ENCODE measurements around the gene CHPT1.
A peak's percentile ranks its signal among the peaks of the same experiment; 100 is the strongest.

Gene CHPT1

DNA sequence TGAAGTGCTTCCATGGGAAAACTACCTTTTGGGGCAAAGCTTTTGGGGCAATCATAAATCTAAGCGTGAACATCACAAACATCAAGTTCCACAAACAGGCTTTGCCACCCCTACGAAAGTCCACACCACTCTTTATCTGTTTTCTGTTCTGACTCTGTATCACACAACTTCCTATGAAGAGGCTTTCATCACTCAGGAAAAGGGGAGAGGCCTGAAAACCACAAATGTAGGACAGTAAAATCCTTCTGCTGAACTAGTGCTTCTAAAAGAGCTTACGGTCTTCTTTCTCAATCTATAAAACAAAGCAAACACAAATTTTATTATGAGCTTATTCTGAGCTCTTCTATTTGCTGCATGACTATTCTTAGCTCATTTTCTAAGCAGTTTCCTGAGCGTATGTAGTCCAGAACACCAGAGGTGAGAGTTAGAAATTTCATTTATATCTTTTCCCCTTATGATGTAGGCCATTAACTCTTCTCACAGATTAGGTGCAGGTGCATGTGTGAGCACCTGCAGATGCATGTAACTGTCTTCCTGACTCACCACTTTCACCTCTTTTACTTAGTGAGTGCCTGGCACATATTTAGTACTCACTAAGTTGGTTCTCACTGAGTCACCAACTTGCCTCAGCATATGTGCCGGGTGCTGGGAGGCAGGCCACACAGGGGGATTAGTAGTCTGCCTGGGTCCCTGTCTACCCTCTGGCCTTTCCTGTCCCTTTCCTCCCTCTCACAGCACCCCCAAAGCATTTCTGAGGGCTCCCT, 74.8 kb downstream of the CHPT1 start:
- no peak for DNase-seq (ENCODE audit: low read depth)

DNA sequence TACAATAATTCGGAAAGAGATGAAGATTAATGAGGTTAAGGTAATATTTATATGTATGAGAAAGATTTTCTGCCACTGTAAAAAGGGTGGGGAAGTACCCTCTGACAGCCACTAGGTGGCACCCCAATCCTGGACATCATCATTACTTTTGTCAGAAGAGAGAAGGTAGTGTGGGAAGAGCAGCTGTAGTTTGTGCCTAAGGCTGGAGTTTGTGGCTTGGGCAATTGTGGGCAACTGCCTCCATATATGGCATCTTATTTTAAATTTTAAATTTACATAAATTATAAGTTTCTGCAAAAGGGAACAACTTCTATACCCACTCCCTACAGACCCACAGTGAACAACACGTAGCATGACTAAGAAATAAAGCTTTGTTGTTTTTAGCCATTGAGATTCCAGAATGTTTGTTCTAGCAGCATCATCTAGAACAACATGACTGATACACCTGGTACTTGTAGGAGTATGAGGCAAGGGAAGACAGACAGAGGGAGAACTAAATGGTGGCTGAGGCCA, 76.3 kb downstream of the CHPT1 start:
- H3K4me3 ChIP-seq (ENCODE audit: low read length): no peak overlapping the region
- peak; percentile 70 for DNase-seq (ENCODE audit: low read depth)
- TF ChIP-seq, protein P1, sequence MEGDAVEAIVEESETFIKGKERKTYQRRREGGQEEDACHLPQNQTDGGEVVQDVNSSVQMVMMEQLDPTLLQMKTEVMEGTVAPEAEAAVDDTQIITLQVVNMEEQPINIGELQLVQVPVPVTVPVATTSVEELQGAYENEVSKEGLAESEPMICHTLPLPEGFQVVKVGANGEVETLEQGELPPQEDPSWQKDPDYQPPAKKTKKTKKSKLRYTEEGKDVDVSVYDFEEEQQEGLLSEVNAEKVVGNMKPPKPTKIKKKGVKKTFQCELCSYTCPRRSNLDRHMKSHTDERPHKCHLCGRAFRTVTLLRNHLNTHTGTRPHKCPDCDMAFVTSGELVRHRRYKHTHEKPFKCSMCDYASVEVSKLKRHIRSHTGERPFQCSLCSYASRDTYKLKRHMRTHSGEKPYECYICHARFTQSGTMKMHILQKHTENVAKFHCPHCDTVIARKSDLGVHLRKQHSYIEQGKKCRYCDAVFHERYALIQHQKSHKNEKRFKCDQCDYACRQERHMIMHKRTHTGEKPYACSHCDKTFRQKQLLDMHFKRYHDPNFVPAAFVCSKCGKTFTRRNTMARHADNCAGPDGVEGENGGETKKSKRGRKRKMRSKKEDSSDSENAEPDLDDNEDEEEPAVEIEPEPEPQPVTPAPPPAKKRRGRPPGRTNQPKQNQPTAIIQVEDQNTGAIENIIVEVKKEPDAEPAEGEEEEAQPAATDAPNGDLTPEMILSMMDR (conservative IDR thresholded peaks at IDR 0.05; ENCODE audit: low read length): peak; percentile 96

More for the DNA sequence above, 74.8 kb downstream of the CHPT1 start:
- TF ChIP-seq, protein P1 (conservative IDR thresholded peaks at IDR 0.05; ENCODE audit: low read length): no peak
- H3K4me3 ChIP-seq (ENCODE audit: low read length): no peak overlapping the region

DNA sequence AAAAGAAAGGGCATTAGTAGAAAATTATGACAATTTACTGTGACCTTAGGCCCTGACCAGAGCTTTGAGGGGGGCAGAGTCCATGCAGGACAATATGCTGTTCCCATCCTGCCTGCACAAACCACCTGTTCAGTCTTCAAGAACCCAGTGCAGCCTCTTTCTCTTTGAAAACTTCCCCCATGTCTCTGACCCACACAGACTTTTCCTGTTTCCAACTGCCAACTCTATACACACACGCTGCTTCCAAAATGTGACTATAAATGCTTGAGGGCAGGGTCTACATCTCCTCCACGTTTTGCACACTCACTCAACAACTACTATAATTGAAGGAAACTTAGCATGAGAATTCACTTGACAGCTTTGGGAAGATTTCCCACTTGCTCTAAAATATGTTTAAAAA, 78.4 kb downstream of the CHPT1 start:
- H3K4me3 ChIP-seq (ENCODE audit: low read length): no peak overlapping the region
- no peak for DNase-seq (ENCODE audit: low read depth)

DNA sequence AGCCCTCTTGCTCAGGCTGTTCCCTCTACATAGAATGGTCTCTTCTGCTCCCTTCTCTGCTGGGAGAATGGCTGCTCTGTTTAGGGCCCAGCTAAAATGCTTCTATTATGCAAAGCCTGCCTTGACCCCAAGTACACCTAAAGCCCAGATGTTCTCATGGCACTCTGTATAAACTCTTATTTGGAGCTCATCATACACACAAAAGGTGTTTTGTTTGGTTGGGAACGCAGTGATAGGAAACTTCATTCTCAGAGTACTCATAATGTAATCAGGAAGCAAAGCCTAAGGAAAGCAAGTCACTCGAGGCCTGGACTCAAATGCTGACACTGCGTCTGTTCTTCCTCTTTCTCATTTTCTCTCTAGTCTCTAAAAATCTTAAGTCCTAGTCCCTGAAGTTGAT, 80.0 kb downstream of the CHPT1 start:
- no peak for DNase-seq (ENCODE audit: low read depth)
- TF ChIP-seq, protein P1 (conservative IDR thresholded peaks at IDR 0.05; ENCODE audit: low read length): no peak
- H3K4me3 ChIP-seq (ENCODE audit: low read length): no peak overlapping the region

More for the DNA sequence above, 78.4 kb downstream of the CHPT1 start:
- TF ChIP-seq, protein P1 (conservative IDR thresholded peaks at IDR 0.05; ENCODE audit: low read length): no peak

DNA sequence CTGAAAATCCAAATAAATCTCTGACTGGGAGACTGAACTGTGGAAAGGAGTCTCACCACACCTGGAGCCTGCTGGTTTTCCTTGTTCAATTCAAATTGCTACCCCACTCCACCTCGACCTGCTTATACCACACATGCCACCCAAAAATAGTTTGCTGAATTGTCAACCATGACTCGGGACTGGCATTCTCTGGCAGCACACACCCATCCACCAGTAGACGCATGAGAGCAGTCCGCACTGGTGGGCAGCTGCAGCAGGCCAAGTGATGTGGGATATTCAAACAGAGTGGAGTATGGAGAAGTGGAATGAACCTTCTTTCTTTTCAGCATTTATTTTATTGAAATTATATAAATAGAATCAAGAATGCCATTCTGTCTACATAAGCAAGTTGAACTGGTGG, 80.5 kb downstream of the CHPT1 start:
- DNase-seq (ENCODE audit: low read depth): no peak
- TF ChIP-seq, protein P1 (conservative IDR thresholded peaks at IDR 0.05; ENCODE audit: low read length): no peak
- H3K4me3 ChIP-seq (ENCODE audit: low read length): no peak overlapping the region

Measured in AG10803 (cell line).